ENCODE results near the gene PAM.

GRCh38 chr5:102794047-102794446 is 38.9 kb downstream of the PAM start:
- no peak for TF ChIP-seq POLR2A (IDR thresholded peaks at IDR 0.05; ENCODE audit: low read depth, low read length)
- no peak for TF ChIP-seq POLR2AphosphoS5 (IDR thresholded peaks at IDR 0.05; ENCODE audit: low read depth, low read length)
- TF ChIP-seq POU2F2 (IDR thresholded peaks at IDR 0.05; ENCODE audit: low read depth, low read length) = no peak
- TF ChIP-seq TAF1 (IDR thresholded peaks at IDR 0.05; ENCODE audit: low read depth, low read length) = no peak
- no peak for TF ChIP-seq SPI1 (IDR thresholded peaks at IDR 0.05; ENCODE audit: low read depth, low read length)
- no peak for TF ChIP-seq PAX5 (IDR thresholded peaks at IDR 0.05; ENCODE audit: insufficient read depth, low read length, severe bottlenecking)

Measured in GM12891 (cell line).